Nephron (organoid): Measurements from ENCODE around the gene CYP11A1.

Experiments
- H3K27ac Mint-ChIP-seq, 3 experiments: 2 replicates each; pipeline ENCODE4 v1.8.0; 2020; ENCODE audit warnings: mixed read lengths in 3 of 3, mild to moderate bottlenecking in 2 of 3, moderate library complexity in 1 of 3
- H3K27me3 Mint-ChIP-seq: 2 replicates; pipeline ENCODE4 v1.8.0; 2021; ENCODE audit warnings: low read depth, mild to moderate bottlenecking, moderate library complexity, mixed read lengths
- H3K36me3 Mint-ChIP-seq: 2 replicates; pipeline ENCODE4 v1.8.0; 2020; ENCODE audit warnings: low read depth, mixed read lengths
- H3K4me1 Mint-ChIP-seq: 2 replicates; pipeline ENCODE4 v1.8.0; 2020; ENCODE audit warnings: mixed read lengths
- H3K4me3 Mint-ChIP-seq, 3 experiments: 2 replicates each; pipeline ENCODE4 v1.8.0; 2020; ENCODE audit warnings: mild to moderate bottlenecking in 3 of 3, mixed read lengths in 3 of 3, moderate library complexity in 2 of 3
- H3K9me3 Mint-ChIP-seq: 2 replicates; pipeline ENCODE4 v1.8.0; 2020; ENCODE audit warnings: mixed read lengths
- CTCF ChIP-seq, 3 experiments: fragments of 200-600 bp; sonication (generic); IDR thresholded peaks; one replicate each; pipeline ENCODE4 v1.5.0; 2021; ENCODE audit warnings: antibody characterized with exemption in 3 of 3; ENCODE audit not compliant: unreplicated experiment in 3 of 3

CYP11A1 gene

GRCh38 chr15:74408385-74408784 lies 40.9 kb upstream of the CYP11A1 start:
- Mint-ChIP-seq H3K4me3 (peak overlapping the region in 1 of 3 experiments; percentile 13), H3K9me3 (no peaks in the 10 kb centered on the region), H3K4me1 (peaks cover 53% of the 10 kb centered on the region), H3K36me3 (no peaks in the 10 kb centered on the region), H3K27ac (peak overlapping the region; percentile 79 to 94 (median 91)), H3K27me3 (peaks cover 4% of the 10 kb centered on the region)
- no peak for TF ChIP-seq CTCF (IDR thresholded peaks at IDR 0.05; ENCODE audit: unreplicated experiment in 3 of 3)

- H3K27ac Mint-ChIP-seq = peak overlapping the region; percentile 79 to 94 (median 91)
- peaks cover 4% of the 10 kb centered on the region for H3K27me3 Mint-ChIP-seq
- no peak for TF ChIP-seq CTCF (IDR thresholded peaks at IDR 0.05; ENCODE audit: unreplicated experiment in 3 of 3)
- peak overlapping the region in 2 of 3 experiments; percentile 1 to 26 for H3K4me3 Mint-ChIP-seq
- H3K36me3 Mint-ChIP-seq = no peaks in the 10 kb centered on the region
- H3K4me1 Mint-ChIP-seq = peaks cover 55% of the 10 kb centered on the region
- H3K9me3 Mint-ChIP-seq = no peaks in the 10 kb centered on the region
Observed at GRCh38 chr15:74406992-74407705, 39.7 kb upstream of the CYP11A1 start.

- no peaks in the 10 kb centered on the region for H3K36me3 Mint-ChIP-seq
- peak overlapping the region; percentile 79 to 94 (median 91) for H3K27ac Mint-ChIP-seq
- no peak overlapping the region for H3K4me3 Mint-ChIP-seq
- TF ChIP-seq CTCF (IDR thresholded peaks at IDR 0.05; ENCODE audit: unreplicated experiment in 3 of 3) = no peak
- H3K27me3 Mint-ChIP-seq = peaks cover 4% of the 10 kb centered on the region
- no peaks in the 10 kb centered on the region for H3K9me3 Mint-ChIP-seq
- H3K4me1 Mint-ChIP-seq = peaks cover 62% of the 10 kb centered on the region
Observed at GRCh38 chr15:74406517-74406916, 39.1 kb upstream of the CYP11A1 start.

- peaks cover 4% of the 10 kb centered on the region for H3K27me3 Mint-ChIP-seq
Observed at GRCh38 chr15:74405823-74406222, 38.4 kb upstream of the CYP11A1 start.

GRCh38 chr15:74403991-74404563 lies 36.6 kb upstream of the CYP11A1 start:
- no peaks in the 10 kb centered on the region for H3K36me3 Mint-ChIP-seq
- no peaks in the 10 kb centered on the region for H3K9me3 Mint-ChIP-seq
- no peak for TF ChIP-seq CTCF (IDR thresholded peaks at IDR 0.05; ENCODE audit: unreplicated experiment in 3 of 3)
- H3K4me1 Mint-ChIP-seq = peaks cover 72% of the 10 kb centered on the region
- H3K27me3 Mint-ChIP-seq = peaks cover 4% of the 10 kb centered on the region
- peak overlapping the region; percentile 17 to 64 (median 63) for H3K4me3 Mint-ChIP-seq
- peak overlapping the region; percentile 92 to 96 (median 93) for H3K27ac Mint-ChIP-seq

More at GRCh38 chr15:74405823-74406222, 38.4 kb upstream of the CYP11A1 start:
- H3K4me1 Mint-ChIP-seq = peaks cover 66% of the 10 kb centered on the region
- H3K36me3 Mint-ChIP-seq = no peaks in the 10 kb centered on the region
- H3K4me3 Mint-ChIP-seq = no peak overlapping the region
- no peak for TF ChIP-seq CTCF (IDR thresholded peaks at IDR 0.05; ENCODE audit: unreplicated experiment in 3 of 3)
- H3K27ac Mint-ChIP-seq = peak overlapping the region; percentile 79 to 94 (median 91)
- no peaks in the 10 kb centered on the region for H3K9me3 Mint-ChIP-seq

GRCh38 chr15:74403588-74403919 lies 36.1 kb upstream of the CYP11A1 start:
- TF ChIP-seq CTCF (IDR thresholded peaks at IDR 0.05; ENCODE audit: unreplicated experiment in 3 of 3) = no peak

More at GRCh38 chr15:74403588-74403919, 36.1 kb upstream of the CYP11A1 start:
- Mint-ChIP-seq H3K4me3 (peak overlapping the region; percentile 17 to 64 (median 63)), H3K27me3 (peaks cover 4% of the 10 kb centered on the region), H3K9me3 (no peaks in the 10 kb centered on the region), H3K27ac (peak overlapping the region; percentile 92 to 96 (median 93)), H3K36me3 (no peaks in the 10 kb centered on the region), H3K4me1 (peaks cover 73% of the 10 kb centered on the region)
